Hematopoietic multipotent progenitor cell treated with erythropoietin and hydrocortisone succinate and interleukin-3 and kit ligand, for 4 days (in vitro differentiated cells): ENCODE data around the gene LCN1.

Experiments
- DNase-seq: peaks from one replicate; pipeline ENCODE4 v3.0.0-alpha.2; 2015

LCN1 gene

GRCh38 chr9:135574331-135574730 lies 53.1 kb downstream of the LCN1 start:
- DNase-seq = no peak

GRCh38 chr9:135574943-135575342 lies 53.7 kb downstream of the LCN1 start:
- no peak for DNase-seq
